Testis (tissue), 2 donors: ENCODE data around the gene SLC34A1.

Source experiments
- CTCF ChIP-seq, 3 experiments: fragments of 450-650 bp in 2 of 3; fragments of 200-600 bp in 1 of 3; sonication (generic) in 1 of 3; IDR thresholded peaks; one replicate each; pipeline ENCODE4 v1.5.1; 2016 to 2019; ENCODE audit warnings: antibody characterized with exemption in 3 of 3, mild to moderate bottlenecking in 2 of 3, moderate library complexity in 1 of 3
- POLR2A ChIP-seq: fragments of 450-650 bp; IDR thresholded peaks from one replicate; pipeline ENCODE4 v1.6.1; 2017; ENCODE audit warnings: antibody characterized with exemption, mild to moderate bottlenecking, moderate library complexity

DNA sequence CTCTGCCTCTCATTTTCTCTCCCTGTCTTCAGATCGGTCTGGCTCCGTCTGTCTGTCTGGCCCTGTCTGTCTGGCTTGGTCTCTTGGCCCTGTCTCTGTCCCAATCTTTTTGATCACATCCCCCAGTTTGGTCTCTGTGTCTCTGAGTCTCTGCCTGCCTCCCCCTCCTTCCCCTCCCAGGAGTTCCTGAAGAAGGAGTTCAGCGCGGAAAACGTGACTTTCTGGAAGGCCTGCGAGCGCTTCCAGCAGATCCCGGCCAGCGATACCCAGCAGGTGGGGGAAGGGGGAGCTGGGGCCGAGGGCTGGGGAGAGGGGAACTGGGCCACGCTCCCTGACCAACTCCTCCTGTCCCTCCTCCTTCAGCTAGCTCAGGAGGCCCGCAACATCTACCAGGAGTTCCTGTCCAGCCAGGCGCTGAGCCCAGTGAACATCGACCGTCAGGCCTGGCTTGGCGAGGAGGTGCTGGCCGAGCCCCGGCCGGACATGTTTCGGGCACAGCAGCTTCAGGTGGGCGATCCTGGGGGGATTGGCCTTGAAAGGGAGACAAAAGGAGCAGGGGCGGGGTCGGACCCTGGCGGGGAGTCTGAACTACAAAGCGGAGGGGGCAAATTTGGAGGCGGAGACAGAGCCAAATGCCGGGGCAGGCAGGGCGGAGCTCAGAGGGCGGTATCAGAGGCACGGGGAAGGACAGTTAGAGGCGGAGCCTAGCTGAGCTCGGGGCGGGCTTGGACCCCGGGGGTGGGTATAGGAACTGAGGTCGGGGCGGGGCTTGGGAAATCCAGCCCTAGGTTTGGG, 17.5 kb upstream of the SLC34A1 start:
- TF ChIP-seq CTCF (IDR thresholded peaks at IDR 0.05) (no peak), POLR2A (no peak)
